Measurements from ENCODE around the gene ACP4.

Gene ACP4

GRCh38 chr19:50839712-50840655 lies 49.8 kb downstream of the ACP4 start:
- DNase-seq (ENCODE audit: low read depth in 2 of 3, low spot score in 1 of 3), result no peak

DNA sequence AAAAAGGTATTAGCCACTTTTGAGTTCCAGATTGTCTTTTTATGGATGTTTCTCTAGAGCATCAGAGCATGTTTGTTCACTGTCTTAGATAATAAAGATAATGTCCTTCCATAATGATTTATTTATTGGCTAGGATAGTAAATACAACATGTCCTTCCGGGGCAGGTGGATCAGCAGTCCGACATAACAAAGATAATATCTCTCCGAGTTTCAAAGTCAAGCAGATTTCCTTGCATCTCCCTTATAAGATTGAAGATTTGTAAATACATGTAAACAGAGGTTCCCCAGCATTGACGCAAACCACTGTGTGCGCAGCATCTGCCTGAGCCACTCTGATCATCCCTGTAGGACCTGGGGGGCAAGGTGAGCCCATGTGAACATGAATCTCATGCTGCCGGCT lies 51.9 kb downstream of the ACP4 start:
- DNase-seq (ENCODE audit: low read depth in 2 of 3, low spot score in 1 of 3), result no peak

- DNase-seq (ENCODE audit: low read depth in 2 of 3, low spot score in 1 of 3), result no peak
These were observed 53.0 kb downstream of the ACP4 start for GRCh38 chr19:50843205-50843604.

DNA sequence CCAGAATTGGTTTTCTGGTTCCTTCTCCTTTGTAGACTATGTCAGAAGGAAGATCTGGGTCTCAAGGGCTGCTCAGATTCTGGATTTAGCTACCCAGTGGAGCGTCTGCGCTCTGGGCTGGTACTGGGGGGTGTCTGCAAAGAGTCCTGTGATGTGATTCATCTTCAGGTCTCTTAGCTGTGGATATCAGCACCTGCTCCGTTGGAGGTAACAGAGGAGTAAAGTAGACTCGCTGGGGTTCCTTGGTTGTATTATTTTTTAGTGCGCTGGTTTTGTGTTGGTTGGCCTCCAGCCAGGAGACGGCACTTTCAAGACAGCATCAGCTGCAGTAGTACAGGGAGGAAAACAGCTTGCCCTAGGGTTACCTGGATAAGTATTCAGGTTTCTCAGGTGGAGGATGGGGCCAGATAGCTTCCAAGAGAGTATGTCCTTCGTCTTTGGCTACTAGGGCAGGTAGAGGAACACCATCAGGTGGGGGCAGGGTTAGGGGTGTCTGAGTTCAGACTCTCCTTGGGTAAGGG lies 53.5 kb downstream of the ACP4 start:
- DNase-seq (ENCODE audit: low read depth in 2 of 3, low spot score in 1 of 3), result no peak

- DNase-seq (ENCODE audit: low read depth in 2 of 3, low spot score in 1 of 3), result no peak
These were observed 54.2 kb downstream of the ACP4 start for GRCh38 chr19:50844296-50844935.
